NCI-H446 (cell line): ENCODE results near the gene RPE65.
"Not testable (repeated sequence)": the region's sequence is repeated elsewhere in the genome, so short reads cannot be mapped to it uniquely, and the experiment has no call there.

Experiments used
- DNase-seq, 2 experiments: peaks; one replicate each; lab custom pipeline; 2025; lab: John Stamatoyannopoulos, UW

Gene RPE65

DNA sequence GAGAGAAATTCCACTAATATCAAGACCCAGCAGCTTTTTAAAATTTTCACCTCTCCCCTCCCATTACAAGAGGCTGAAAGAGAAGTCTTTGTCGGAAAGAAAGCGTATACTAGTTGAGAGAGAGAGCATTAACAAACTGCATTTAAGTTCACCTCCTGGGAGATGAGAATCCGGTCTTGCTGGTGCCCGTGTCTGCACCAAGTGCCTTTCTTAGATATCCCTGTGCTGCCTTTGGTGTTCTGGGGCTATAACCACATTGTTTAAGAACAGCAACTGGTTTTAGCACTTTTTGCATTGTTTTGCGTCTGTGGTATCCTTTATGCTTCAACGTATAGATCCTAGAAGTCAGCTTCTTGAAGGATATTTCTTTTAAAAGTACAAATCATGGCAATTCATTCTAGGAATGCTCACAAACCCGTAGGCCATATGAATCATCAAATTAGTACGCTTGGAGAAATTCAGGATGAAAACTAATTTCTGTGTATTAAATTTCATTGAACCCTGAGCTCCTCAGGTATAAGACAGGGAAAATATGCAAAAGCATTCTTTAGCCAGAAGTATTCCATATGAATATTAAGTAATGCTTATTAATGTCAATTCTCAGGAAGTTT is 3.4 kb upstream of the RPE65 start:
- no peak for DNase-seq

DNA sequence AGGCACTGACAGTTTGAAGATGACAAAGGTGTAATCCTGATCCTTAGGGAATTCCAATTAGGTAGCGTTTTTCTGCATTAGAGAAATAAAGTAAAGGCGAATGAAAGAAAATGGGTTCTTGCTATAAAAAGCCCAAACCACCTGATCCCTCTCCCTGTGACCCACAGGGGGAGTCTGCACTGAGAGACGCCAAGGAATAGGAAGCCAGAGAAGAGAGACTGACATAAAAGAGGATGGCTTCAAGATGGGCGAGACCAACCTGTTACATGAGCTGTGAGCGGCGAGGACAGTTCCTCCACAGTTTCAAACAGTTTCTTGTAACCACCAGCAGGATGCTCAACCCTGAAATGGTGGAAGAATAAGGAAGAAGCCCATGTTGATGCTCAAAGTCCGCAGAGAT is 1.4 kb downstream of the RPE65 start:
- DNase-seq, result no peak

DNA sequence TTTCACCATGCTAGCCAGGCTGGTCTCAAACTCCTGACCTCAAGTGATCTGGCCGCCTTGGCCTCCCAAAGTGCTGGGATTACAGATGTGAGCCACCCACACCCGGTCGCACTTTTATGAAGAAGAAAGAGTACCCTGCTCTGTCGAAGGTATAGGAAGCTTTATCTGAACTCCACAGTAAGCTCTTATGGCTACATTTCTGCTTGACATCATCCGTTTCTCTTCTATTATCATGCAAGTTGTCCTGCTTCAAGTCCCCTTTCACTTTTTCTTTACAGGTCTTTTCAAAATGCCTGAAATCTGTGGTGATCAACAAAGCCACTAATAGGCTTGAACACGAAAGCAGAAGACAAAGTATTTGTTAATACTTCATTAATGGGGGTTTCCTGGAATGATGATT is 4.0 kb downstream of the RPE65 start:
- no peak for DNase-seq

DNA sequence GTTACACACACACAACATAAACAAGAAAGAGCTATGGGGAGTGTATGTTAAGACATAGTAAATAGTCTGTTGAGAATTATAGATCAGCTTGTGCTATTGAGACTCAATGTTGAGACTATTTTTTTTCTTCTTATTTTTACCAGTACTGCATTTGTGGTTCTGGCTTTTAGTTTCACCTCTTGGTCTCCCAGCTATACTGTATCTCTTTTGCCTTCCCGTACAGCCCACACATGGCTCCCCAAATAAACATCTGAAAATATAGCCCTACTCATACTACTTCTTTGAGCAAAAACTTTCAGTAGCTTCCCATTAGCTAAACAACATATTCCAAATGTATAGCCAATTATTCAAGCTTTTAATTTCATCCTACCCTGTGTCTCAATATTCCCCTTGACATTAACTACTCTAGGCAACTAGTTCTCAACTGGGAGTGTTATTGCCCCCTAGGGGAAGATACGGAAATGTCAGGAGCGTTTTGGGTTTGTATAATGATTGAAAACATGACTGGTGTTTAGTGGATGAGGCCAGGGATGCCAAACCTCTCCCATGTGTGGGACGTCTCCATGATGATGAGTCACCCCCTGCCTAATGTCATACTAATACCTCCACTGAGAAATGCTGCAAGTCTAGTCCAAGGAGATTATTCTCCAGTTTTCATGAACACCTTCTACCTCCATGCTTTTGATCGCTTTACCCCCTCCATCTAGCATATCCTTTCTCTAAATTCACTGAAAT is 6.8 kb downstream of the RPE65 start:
- DNase-seq, result peak; percentile 50 to 72

DNA sequence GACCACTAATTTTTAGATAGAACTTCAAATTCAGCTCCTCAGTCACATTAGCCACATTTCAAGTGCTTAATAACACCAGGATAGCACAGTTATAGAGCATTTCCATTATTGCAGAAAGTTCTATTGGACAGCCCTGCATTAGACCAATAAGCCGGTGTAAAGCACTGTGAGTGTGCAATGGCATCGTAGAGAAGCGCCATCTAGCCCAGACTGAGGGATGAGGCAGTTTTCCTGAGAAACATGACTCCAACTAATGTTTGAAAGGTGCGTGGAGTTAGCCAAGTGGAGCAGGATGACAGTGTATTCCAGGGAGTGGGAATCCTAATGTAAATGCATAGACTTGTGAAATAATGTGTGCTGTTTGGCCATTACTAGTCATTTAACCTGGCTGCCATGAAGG is 7.7 kb downstream of the RPE65 start:
- DNase-seq, result no peak

DNA sequence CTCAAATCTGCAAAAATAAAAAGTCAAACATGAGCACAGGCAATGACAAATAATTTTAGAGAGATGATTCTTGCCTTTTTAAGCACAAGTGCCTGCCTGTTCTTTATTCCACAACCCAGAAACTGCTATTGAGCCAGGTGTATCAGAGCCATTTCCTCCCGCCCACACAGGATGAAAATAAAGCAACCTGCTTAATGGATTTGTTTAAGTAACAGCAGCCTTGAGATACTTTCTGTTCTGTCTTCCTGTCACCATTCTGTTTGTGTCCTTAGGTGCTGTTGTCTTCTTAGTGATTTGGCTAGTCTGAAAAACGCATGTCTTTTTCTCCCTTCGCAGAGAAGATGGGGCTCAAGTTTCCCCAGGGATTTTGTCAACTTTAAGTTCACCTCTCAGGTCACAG is 11.4 kb downstream of the RPE65 start:
- DNase-seq, result no peak

DNA sequence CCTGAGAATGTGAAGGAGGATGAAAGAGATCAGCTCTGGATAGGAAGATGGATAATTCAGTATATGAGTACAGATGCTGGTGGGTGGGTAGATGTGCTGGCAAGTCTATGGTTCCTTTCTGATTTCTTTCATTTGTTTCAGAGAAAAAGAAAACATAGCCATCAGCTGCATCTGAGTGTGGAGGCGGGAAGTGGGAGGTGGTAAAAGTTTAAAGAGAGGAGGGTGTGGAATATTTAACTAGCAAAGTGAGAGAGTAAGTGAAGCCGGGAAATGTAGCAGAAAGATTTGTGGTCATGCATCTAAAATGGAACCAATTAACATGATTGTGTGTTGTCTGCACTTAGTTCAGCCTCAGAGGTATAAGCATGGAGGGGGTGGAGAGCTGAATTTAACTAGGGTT is 16.4 kb downstream of the RPE65 start:
- no peak for DNase-seq

DNA sequence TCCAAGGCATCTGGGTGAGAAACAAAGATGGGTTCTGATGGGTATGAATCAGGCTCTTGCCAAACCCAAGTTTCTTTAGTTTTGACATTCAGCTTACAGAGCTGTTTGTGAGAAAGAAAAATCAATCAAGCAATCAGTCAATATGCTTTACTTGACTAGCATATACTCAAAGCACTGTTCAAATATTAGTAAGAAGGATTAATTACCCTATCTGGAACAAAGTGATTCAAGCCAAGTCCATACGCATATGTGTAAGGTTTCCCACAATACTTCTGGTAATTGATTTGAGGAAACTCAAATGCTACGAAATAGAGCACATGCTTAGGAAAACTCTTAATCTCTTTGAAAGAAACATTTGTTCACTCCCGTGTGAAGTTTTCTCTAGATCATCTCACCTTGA is 18.7 kb downstream of the RPE65 start:
- no peak for DNase-seq

DNA sequence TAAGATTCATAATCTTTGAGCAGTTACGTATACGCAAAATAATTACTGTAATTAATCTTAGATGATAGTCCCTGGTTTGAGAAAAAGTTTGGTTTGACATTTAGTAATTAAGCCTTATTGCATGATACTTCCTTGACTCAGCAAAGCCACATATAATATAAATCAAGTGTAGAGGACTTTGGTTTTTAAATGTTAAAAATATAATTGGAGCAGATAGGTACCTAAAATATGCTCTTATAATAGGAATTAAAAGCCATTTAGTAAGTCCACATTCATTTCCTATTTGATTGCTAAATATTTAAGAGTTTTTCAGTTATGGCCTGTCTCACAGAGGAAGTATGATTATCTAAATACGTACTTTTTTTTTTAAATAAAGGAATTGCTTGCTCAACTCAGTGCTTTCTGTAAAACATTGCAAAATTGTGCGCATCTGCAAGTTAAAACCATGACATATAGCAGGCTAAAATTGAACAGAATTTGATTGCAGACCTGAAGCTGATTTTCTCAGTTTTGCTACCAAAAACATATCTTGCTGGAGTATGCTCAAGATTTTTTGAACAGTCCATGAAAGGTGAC is 20.4 kb downstream of the RPE65 start:
- DNase-seq, result no peak

DNA sequence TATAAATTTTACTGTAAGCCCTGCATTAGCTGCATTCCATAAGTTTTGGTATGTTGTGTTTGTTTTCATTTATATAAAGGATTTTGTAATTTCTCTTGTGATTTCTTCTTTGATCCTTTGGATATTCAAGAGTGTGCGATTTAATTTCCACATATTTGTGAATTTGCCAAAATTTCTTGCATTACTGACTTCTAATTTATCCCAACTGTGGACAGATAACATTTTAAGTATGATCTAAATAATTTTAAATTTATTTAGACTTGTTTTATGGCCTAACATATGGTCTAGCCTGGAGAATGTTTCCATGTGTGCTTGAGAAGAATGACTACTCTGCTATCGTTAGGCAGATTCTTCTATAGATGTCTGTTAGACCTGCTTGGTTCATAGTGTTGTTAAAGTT is 23.2 kb downstream of the RPE65 start:
- DNase-seq, result no peak

DNA sequence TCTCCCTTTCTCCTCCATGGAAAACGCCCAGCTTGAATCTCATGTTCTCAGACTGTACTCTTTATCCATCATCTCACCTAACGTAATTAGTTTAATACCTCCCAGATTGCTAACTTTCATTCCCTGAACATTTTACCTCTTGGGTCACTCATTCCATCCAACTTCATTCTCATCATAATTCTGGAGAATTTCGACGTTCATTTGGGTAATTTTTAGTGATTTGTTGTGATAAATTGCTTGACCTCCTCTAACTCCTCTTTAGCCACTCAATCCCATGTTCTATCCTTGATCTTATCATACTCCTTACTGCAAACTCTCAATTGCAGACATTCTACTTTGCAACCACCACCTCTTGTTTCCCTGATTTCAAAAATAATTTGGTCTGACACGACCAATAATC is 28.4 kb downstream of the RPE65 start:
- DNase-seq, result no peak

DNA sequence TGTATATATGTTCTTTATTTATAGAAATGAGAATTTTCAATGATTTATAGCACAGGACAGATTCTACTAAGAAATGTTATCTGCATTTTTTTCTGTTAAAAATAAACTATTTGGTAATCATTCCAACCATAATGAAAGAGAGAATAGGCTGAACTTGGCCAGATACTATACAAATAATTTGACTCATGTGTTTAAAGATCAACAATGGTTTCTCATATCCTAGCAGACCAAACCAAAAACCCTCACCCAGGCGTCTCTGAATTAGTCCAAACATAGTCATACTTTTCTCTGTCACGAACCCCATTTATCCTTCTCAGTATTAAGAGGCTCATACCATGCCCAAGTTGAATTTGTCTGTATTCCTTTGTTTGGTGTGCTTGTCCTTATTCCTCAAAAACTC is 40.3 kb downstream of the RPE65 start:
- DNase-seq, result no peak

DNA sequence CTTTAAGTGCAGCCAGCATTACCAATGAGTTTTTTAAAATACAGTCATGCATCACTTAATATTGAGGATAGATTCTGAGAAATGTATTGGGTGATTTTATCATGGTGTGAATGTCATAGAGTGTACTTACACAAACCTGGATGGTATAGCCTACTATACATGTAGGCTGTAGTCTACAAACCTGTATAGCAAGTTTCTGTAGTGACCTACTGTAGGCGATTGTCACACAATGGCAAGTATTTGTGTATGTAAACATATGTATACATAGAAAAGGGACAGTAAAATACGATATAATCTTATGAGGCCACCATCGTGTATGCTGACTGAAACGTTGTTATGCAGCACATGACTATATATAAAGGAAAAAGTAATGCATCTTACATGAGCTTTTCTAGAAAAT is 48.2 kb downstream of the RPE65 start:
- DNase-seq, result no peak

DNA sequence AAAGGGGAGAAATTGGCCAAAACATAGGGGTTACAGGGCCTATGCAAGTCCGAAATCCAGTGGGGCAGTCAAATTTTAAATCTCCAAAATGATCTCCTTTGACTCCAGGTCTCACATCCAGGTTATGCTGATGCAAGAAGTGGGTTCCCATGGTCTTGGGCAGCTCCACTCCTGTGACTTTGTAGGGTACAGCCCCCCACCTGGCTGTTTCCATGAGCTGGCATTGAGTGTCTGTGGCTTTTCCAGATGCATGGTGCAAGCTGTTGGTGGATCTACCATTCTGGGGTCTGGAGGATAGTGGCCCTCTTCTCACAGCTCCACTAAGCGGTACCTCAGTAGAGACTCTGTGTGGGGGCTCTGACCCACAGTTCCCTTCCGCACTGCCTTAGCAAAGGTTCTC is 54.2 kb downstream of the RPE65 start:
- not testable (repeated sequence) for DNase-seq

DNA sequence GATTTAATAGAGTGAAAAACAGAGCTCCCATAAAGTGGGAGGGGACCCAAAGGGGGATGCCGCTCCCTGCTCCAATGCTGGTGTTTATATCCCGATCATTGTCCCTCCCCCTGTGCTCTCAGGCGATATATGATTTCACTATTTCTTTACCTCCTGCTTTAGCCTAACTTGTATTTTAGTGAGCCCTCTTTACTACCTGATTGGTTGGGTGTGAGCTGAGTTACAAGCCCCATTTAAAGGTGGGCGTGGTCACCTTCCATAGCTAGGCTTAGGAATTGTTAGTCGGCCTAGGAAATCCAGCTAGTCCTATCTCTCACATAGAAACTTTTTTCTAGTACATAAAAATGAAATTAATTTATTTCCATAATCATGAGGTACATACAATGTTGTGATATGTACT is 57.3 kb downstream of the RPE65 start:
- not testable (repeated sequence) for DNase-seq

DNA sequence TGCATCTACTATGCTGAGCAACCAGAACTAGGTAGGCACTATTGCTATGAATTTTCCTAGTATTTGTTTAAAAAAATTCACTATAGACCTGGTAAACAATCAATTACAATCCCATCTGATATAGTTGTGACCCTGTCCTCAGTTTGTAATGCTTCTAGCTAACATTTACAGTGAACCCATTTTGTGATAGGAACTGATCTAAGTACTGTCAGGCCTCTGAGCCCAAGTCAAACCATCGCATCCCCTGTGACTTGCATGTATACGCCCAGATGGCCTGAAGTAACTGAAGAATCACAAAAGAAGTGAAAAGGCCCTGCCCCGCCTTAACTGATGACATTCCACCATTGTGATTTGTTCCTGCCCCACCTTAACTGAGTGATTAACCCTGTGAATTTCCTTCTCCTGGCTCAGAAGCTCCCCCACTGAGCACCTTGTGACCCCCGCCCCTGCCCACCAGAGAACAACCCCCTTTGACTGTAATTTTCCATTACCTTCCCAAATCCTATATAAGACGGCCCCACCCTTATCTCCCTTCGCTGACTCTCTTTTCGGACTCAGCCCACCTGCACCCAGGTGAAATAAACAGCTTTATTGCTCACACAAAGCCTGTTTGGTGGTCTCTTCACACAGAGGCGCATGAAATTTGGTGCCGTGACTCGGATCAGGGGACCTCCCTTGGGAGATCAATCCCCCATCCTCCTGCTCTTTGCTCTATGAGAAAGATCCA is 63.8 kb downstream of the RPE65 start:
- DNase-seq, result not testable (repeated sequence)

DNA sequence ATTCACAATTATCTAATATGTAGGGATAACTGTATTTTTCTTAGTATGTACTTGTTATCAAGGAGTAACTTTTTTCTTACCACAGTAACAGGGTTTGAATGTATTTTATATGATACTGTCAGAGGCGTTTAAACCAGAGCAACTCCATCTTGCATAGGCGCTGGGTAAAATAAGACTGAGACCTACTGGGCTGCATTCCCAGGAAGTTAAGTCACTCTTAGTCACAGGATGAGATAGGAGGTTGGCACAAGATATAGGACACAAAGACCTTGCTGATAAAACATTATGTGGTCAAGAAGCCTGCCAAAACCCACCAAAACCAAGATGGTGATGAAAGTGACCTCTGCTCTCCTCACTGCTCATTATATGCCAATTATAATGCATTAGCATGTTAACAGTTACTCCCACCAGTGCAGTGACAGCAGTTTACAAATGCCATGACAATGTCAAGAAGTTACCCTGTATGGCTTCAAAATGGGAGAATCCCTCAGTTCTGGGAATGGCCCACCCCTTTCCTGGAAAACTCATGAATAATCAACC is 64.8 kb downstream of the RPE65 start:
- no peak for DNase-seq

DNA sequence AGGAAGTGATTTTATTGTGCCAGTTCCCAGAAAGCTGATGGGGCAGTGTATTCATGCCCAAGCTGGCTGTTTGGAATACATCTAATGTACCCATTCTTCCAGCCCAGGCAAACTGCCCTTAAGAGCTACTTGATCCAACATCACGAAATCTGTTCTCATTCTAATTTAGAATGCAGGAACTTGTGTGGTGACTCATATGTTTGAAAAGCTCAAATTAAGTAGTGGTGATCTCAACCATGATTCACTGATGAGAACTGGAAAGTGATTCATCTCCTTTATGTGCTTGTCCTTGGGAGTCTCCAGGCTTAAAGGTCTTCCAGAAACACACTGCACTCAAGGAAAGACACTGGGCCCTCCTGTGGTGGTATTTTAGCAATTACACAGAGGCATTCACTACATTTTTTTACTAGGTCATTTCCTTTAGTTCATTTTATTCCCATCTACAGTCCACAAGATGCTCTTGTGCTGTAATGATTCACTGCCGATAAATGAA is 65.4 kb downstream of the RPE65 start:
- peak; percentile 54 to 83 for DNase-seq

DNA sequence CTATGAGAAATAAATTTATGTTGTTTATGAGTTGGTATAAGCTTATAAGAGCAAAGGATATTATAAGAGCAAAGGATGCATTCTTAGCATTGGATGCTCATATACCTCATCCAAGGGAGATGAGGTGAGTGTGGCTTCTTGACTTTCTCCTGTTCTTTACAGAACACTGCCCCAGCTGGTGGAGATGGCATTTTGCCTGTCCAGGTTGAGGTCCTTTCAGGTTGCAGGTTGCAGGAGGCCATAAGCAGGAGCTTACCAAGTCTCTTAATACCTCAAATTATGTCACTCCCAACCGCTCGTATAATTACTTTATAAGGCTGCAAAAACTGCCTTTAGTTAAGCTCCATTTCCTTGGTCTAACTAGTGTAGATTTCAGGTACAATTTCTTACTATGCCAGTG is 66.7 kb downstream of the RPE65 start:
- no peak for DNase-seq

DNA sequence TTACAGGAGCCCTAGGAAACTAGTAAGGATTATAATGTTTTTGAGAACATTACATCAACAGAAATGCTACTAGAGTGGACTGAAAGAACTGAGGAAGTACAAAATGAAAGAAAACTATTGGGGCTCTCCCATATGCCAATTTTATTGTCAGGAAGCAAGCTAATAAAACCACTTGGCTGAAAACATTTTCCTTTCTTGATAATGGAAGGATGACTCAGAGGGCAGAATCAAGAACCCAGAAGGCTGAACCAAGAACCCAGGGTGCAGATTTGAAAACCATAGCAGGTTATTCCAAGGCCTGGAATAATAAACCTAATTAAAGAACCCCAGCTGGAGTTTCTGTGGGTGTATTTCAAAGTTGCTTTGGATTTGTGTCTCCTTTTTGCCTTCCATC is 70.7 kb downstream of the RPE65 start:
- no peak for DNase-seq
